DOHH2 (cell line): ENCODE measurements around the gene EYA2.

Experiments
- EZH2phosphoT487 ChIP-seq: fragments of 200-600 bp; sonication (generic); IDR thresholded peaks from 2 replicates; pipeline ENCODE4 v1.6.1; 2017; ENCODE audit warnings: borderline replicate concordance, mild to moderate bottlenecking, antibody characterized with exemption, low read length, moderate library complexity, mixed read lengths
- TF ChIP-seq, protein P1 (sequence below): fragments of 200-600 bp; sonication (generic); IDR thresholded peaks from one replicate; pipeline ENCODE4 v1.5.1; 2014; ENCODE audit warnings: antibody characterized with exemption, mild to moderate bottlenecking, low read depth, low read length; ENCODE audit not compliant: poor library complexity, severe bottlenecking

DNA sequence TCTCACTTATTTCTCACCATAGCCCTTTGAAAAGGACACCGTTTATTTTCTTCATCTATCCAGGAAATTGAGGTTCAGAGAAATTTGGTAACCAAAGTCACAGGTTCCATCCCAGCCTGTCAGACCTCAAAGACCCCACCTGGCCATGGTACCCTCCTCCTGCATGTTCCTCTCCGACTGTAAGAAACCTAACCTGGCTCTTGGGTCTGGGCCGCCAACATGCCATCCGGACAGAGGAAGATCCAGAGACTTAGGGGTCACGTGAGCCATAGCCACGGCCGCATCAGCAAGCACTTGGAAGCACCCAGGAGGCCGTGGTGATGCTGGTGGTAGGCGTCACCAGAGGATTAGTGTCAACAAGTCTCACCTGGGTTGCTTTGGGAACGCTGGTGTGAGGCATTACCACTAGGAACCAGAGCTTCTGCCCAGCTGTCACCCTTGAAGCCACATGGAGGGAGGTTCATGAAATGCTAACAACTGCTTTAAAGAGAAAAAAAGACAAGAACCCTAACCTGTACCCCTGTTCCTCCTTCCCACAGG, 177.1 kb downstream of the EYA2 start:
- TF ChIP-seq, protein P1, sequence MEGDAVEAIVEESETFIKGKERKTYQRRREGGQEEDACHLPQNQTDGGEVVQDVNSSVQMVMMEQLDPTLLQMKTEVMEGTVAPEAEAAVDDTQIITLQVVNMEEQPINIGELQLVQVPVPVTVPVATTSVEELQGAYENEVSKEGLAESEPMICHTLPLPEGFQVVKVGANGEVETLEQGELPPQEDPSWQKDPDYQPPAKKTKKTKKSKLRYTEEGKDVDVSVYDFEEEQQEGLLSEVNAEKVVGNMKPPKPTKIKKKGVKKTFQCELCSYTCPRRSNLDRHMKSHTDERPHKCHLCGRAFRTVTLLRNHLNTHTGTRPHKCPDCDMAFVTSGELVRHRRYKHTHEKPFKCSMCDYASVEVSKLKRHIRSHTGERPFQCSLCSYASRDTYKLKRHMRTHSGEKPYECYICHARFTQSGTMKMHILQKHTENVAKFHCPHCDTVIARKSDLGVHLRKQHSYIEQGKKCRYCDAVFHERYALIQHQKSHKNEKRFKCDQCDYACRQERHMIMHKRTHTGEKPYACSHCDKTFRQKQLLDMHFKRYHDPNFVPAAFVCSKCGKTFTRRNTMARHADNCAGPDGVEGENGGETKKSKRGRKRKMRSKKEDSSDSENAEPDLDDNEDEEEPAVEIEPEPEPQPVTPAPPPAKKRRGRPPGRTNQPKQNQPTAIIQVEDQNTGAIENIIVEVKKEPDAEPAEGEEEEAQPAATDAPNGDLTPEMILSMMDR, result no peak
- no peak for TF ChIP-seq EZH2phosphoT487
